ENCODE data around the gene NEK8. TPM values are rescaled to one million over a fixed set of nuclear protein-coding genes. Genes with fewer than 3 reads are reported as not detected.

Gene NEK8
- total RNA-seq, 1 experiment from 2014 or later = 8.6 TPM

DNA sequence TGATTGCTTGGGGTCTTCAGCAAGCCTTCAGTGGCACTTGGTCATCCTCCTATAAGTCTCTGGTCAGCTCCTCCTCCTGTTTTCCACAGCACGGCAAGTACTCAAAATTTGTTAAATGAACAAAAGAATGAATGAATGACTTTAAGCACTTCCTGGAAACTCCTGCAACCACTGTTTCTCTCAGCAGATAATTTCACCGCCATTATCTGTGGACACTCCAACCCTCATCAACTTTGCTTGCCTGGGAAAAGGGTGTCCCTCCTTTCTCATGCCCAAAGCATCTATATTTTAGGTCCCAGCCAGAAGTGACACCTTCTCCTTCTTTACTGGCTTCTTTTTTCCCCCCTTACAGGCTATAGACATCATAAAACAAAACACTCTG lies 21.3 kb upstream of the NEK8 start:
- Mint-ChIP-seq H3K4me1 (ENCODE audit: insufficient read depth, unreplicated experiment) (peaks cover 7% of the 10 kb centered on the region), H3K4me3 (ENCODE audit: unreplicated experiment) (no peak overlapping the region), H3K36me3 (ENCODE audit: insufficient read depth, unreplicated experiment) (peaks cover 21% of the 10 kb centered on the region), H3K9me3 (ENCODE audit: unreplicated experiment) (no peaks in the 10 kb centered on the region), H3K27ac (ENCODE audit: low read depth, unreplicated experiment) (no peak overlapping the region), H3K27me3 (ENCODE audit: insufficient read depth, unreplicated experiment) (no peaks in the 10 kb centered on the region)
- TF ChIP-seq, protein P1, sequence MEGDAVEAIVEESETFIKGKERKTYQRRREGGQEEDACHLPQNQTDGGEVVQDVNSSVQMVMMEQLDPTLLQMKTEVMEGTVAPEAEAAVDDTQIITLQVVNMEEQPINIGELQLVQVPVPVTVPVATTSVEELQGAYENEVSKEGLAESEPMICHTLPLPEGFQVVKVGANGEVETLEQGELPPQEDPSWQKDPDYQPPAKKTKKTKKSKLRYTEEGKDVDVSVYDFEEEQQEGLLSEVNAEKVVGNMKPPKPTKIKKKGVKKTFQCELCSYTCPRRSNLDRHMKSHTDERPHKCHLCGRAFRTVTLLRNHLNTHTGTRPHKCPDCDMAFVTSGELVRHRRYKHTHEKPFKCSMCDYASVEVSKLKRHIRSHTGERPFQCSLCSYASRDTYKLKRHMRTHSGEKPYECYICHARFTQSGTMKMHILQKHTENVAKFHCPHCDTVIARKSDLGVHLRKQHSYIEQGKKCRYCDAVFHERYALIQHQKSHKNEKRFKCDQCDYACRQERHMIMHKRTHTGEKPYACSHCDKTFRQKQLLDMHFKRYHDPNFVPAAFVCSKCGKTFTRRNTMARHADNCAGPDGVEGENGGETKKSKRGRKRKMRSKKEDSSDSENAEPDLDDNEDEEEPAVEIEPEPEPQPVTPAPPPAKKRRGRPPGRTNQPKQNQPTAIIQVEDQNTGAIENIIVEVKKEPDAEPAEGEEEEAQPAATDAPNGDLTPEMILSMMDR (IDR thresholded peaks at IDR 0.05; ENCODE audit: unreplicated experiment) = no peak
- intact Hi-C loops (cut with micrococcal nuclease) = no loop called here
- BruUV-seq (replicated peaks) = no TSS peak
- POLR2A ChIA-PET = interaction anchor here (0.6 to 2.3 kb wide), 4 partner anchors 12 to 106 kb away, joined by 3 to 5 read pairs (median 4); partner anchors contain the start of gene RPL23A
- CTCF ChIA-PET = interaction anchor here (1.0 to 1.2 kb wide), 2 partner anchors 9 to 410 kb away, joined by 3 to 4 read pairs; no protein-coding TSS in a partner anchor
- DNase-seq (ENCODE audit: unreplicated experiment) = no peak

GRCh38 chr17:28710861-28711722 lies 17.5 kb upstream of the NEK8 start:
- intact Hi-C loops (cut with micrococcal nuclease) = no loop called here
- DNase-seq (ENCODE audit: unreplicated experiment) = peak; percentile 83
- Mint-ChIP-seq H3K9me3 (ENCODE audit: unreplicated experiment) (no peaks in the 10 kb centered on the region), H3K27me3 (ENCODE audit: insufficient read depth, unreplicated experiment) (no peaks in the 10 kb centered on the region), H3K27ac (ENCODE audit: low read depth, unreplicated experiment) (peak overlapping the region; percentile 72), H3K4me1 (ENCODE audit: insufficient read depth, unreplicated experiment) (peaks cover 28% of the 10 kb centered on the region), H3K4me3 (ENCODE audit: unreplicated experiment) (peak overlapping the region; percentile 71), H3K36me3 (ENCODE audit: insufficient read depth, unreplicated experiment) (peaks cover 37% of the 10 kb centered on the region)
- TF ChIP-seq, protein P1 (IDR thresholded peaks at IDR 0.05; ENCODE audit: unreplicated experiment) = no peak
- CTCF ChIA-PET = interaction anchor here (0.6 to 1.6 kb wide), 2 partner anchors 14 to 28 kb away, joined by 3 to 4 read pairs; no protein-coding TSS in a partner anchor
- BruUV-seq (replicated peaks) = no TSS peak
- POLR2A ChIA-PET = interaction anchor here (0.6 to 2.3 kb wide), 17 partner anchors 9 to 797 kb away, joined by 3 to 41 read pairs (median 4); partner anchors contain the start of genes FAM222B, RPL23A, SDF2 and SUPT6H

DNA sequence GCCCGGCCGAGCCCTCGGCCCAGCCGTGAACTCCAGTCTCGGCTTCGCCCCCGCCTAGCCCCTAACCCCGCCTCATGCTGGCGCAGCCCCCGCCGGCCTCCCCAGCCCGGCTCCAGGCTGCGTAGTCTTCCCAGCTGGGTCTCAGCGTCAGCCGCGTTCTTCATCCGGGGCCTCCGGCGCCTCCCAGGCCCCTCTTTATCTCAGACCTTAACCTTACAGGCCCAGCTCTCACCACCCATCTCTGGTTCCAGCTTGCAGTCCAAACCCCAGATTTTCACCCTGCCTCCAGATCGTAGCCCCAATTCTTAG lies 16.9 kb upstream of the NEK8 start, which contains the start of gene PROCA1:
Gene PROCA1 (minus strand): TSS at position 166 of the 309 bp plus-strand sequence. CDS start 228 bp downstream, outside the sequence.
- peaks cover 28% of the 10 kb centered on the region for H3K4me1 Mint-ChIP-seq (ENCODE audit: insufficient read depth, unreplicated experiment)
- peaks cover 37% of the 10 kb centered on the region for H3K36me3 Mint-ChIP-seq (ENCODE audit: insufficient read depth, unreplicated experiment)
- intact Hi-C loops (cut with micrococcal nuclease) = no loop called here
- H3K4me3 Mint-ChIP-seq (ENCODE audit: unreplicated experiment) = peak within 1 kb of the TSS; percentile 71
- no peaks in the 10 kb centered on the region for H3K27me3 Mint-ChIP-seq (ENCODE audit: insufficient read depth, unreplicated experiment)
- CTCF ChIA-PET = interaction anchor here (1.6 kb wide), 1 partner anchor 13 kb away, joined by 4 read pairs; no protein-coding TSS in a partner anchor
- H3K9me3 Mint-ChIP-seq (ENCODE audit: unreplicated experiment) = no peaks in the 10 kb centered on the region
- TF ChIP-seq, protein P1 (IDR thresholded peaks at IDR 0.05; ENCODE audit: unreplicated experiment) = no peak
- peak within 1 kb of the TSS; percentile 72 for H3K27ac Mint-ChIP-seq (ENCODE audit: low read depth, unreplicated experiment)
- POLR2A ChIA-PET = interaction anchor here (0.9 to 2.3 kb wide), 6 partner anchors 9 to 98 kb away, joined by 3 to 41 read pairs (median 6); partner anchors contain the start of genes RPL23A, SDF2, SUPT6H and TLCD1
- no TSS peak for BruUV-seq (replicated peaks)
- no peak for DNase-seq (ENCODE audit: unreplicated experiment)

DNA sequence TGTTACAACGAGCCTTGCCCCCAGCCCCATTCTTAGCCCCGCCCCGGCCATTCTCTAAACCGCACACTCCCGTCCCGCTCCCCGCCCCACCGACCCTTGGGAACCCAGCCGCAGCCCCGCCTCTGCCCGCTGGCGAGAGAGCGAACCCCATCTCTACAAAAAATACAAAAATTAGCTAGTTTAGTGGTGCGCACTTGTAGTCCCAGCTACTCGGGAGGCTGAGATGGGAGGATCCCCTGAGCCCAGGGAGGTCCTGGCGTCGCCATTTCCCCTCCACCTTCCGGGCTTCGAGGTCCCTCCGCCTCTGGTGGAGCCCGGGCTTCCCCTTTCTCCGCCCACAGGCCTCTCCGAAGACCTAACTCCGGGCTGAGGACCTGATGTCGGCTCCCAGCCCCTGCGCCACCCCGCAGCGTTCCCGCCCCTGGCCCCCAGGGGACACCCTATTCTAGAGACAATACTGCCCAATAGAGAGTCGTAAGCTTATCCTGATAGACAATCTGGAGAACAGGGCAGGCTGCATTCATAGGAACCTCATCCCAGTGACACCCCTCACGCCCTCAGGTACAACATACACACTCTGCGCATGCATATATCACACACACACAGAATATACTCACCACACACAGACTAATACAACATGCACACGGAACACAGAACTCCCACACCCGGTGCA lies 16.4 kb upstream of the NEK8 start:
- H3K36me3 Mint-ChIP-seq (ENCODE audit: insufficient read depth, unreplicated experiment) = peaks cover 37% of the 10 kb centered on the region
- CTCF ChIA-PET = interaction anchor here (1.6 kb wide), 1 partner anchor 13 kb away, joined by 4 read pairs; no protein-coding TSS in a partner anchor
- no peak overlapping the region for H3K27ac Mint-ChIP-seq (ENCODE audit: low read depth, unreplicated experiment)
- H3K4me1 Mint-ChIP-seq (ENCODE audit: insufficient read depth, unreplicated experiment) = peaks cover 28% of the 10 kb centered on the region
- no peaks in the 10 kb centered on the region for H3K27me3 Mint-ChIP-seq (ENCODE audit: insufficient read depth, unreplicated experiment)
- H3K4me3 Mint-ChIP-seq (ENCODE audit: unreplicated experiment) = peak overlapping the region; percentile 71
- no peak for DNase-seq (ENCODE audit: unreplicated experiment)
- intact Hi-C loops (cut with micrococcal nuclease) = no loop called here
- TF ChIP-seq, protein P1 (IDR thresholded peaks at IDR 0.05; ENCODE audit: unreplicated experiment) = no peak
- BruUV-seq (replicated peaks) = no TSS peak
- H3K9me3 Mint-ChIP-seq (ENCODE audit: unreplicated experiment) = no peaks in the 10 kb centered on the region
- POLR2A ChIA-PET = interaction anchor here (1.1 to 2.3 kb wide), 3 partner anchors 14 to 50 kb away, joined by 5 to 14 read pairs (median 8); partner anchors contain the start of genes SDF2, SUPT6H and TLCD1

All from MCF 10A (cell line).